Panc1 (cell line): ENCODE measurements around the gene SYAP1. TPM values are rescaled to one million over a fixed set of nuclear protein-coding genes. Genes with fewer than 3 reads are reported as not detected.

Source experiments
- ATAC-seq: fragments of 200-7000 bp; cut with Tn5 transposase; 2 replicates; pipeline ENCODE4 v1.9.1; 2020; ENCODE audit warnings: mild to moderate bottlenecking, moderate library complexity
- BruUV-seq: library from RNA; stranded (reverse); fragments of 400-500 nt; replicated peaks from 2 replicates; lab custom pipeline; 2021; lab: Mats Ljungman, UMichigan
- CTCF ChIA-PET: fragments of 300-600 bp; sonication (Branson Sonifier 250); formaldehyde crosslinking; loops from one replicate; lab custom pipeline; 2022; ENCODE audit warnings: antibody characterized with exemption; lab: Charles Lee
- POLR2A ChIA-PET: fragments of 300-600 bp; sonication (Branson Sonifier 250); formaldehyde crosslinking; loops from one replicate; lab custom pipeline; 2022; ENCODE audit warnings: antibody characterized with exemption; lab: Charles Lee
- DNase-seq: peaks from one replicate; pipeline ENCODE4 v3.0.0-alpha.2; 2010; ENCODE audit warnings: low read depth, low spot score
- H3K27ac ChIP-seq: 2 replicates; pipeline ENCODE4 v1.5.1; 2011; ENCODE audit warnings: mild to moderate bottlenecking, low read length, inconsistent platforms
- H3K27me3 ChIP-seq: fragments of 200-500 bp; sonication (Bioruptor generic); 2 replicates; pipeline ENCODE4 v1.6.0; 2014; ENCODE audit warnings: low read length, inconsistent platforms; ENCODE audit not compliant: control insufficient read depth, insufficient read depth
- H3K36me3 ChIP-seq: fragments of 200-500 bp; sonication (Bioruptor generic); 2 replicates; pipeline ENCODE4 v1.5.1; 2014; ENCODE audit warnings: inconsistent platforms, mild to moderate bottlenecking, low read length, moderate library complexity; ENCODE audit not compliant: control insufficient read depth, insufficient read depth
- H3K4me1 ChIP-seq: 2 replicates; pipeline ENCODE4 v1.5.1; 2011; ENCODE audit warnings: inconsistent platforms, mild to moderate bottlenecking, low read length, moderate library complexity; ENCODE audit not compliant: control insufficient read depth, insufficient read depth
- H3K4me3 ChIP-seq, 2 experiments: 2 replicates each; pipeline ENCODE4 v1.5.1; 2011 to 2012; ENCODE audit warnings: low read depth in 2 of 2, low read length in 2 of 2, mild to moderate bottlenecking in 2 of 2, inconsistent platforms in 1 of 2, moderate library complexity in 1 of 2
- H3K9me3 ChIP-seq: fragments of 200-500 bp; sonication (Bioruptor generic); 2 replicates; pipeline ENCODE4 v1.5.1; 2014; ENCODE audit warnings: low read depth, mild to moderate bottlenecking, inconsistent platforms, low read length, moderate library complexity; ENCODE audit not compliant: control insufficient read depth, insufficient read depth
- CTCF ChIP-seq: fragments of 450-650 bp; IDR thresholded peaks from 2 replicates; pipeline ENCODE4 v1.5.1; 2017; ENCODE audit warnings: mild to moderate bottlenecking
- POLR2AphosphoS5 ChIP-seq: IDR thresholded peaks from 2 replicates; pipeline ENCODE4 v1.6.1; 2012; ENCODE audit warnings: mild to moderate bottlenecking, low read depth, low read length, moderate library complexity
- REST ChIP-seq, 2 experiments: IDR thresholded peaks; 2 replicates each; pipeline ENCODE4 v1.6.1; 2011 to 2012; ENCODE audit warnings: low read depth in 2 of 2, control low read depth in 1 of 2, low read length in 1 of 2, mild to moderate bottlenecking in 1 of 2, moderate library complexity in 1 of 2; ENCODE audit not compliant: insufficient read depth in 1 of 2
- SIN3A ChIP-seq: IDR thresholded peaks from 2 replicates; pipeline ENCODE4 v1.6.1; 2012; ENCODE audit warnings: low read depth, mild to moderate bottlenecking, low read length, moderate library complexity, borderline replicate concordance; ENCODE audit not compliant: insufficient read depth
- TCF7L2 ChIP-seq: IDR thresholded peaks from 2 replicates; pipeline ENCODE4 v1.6.1; 2011; ENCODE audit warnings: mild to moderate bottlenecking, low read depth, low read length, inconsistent platforms
- in situ Hi-C: cut with HindIII; loops from 2 replicates; pipeline ENCODE4 v1.10.0; 2016; ENCODE audit warnings: low sequenced_read_pairs, low pct_unique_long_range_greater_than_20kb
- intact Hi-C: fragments of 100-400 bp; cut with micrococcal nuclease; formaldehyde crosslinking; loops from one replicate; pipeline ENCODE4 v1.10.0; 2022; ENCODE audit not compliant: unreplicated experiment
- total RNA-seq: library from RNA; stranded (reverse); gene quantifications from one replicate; pipeline ENCODE4 v1.2.1, GENCODE V29; 2021; ENCODE audit not compliant: unreplicated experiment

The SYAP1 gene
- total RNA-seq, 1 experiment from 2014 or later = 23.4 TPM

- DNase-seq (no peak), ATAC-seq (no peak)
- CTCF ChIA-PET = no interaction called here
- no peaks in the 10 kb centered on the region for H3K9me3 ChIP-seq
- no TSS peak for BruUV-seq
- H3K4me3 ChIP-seq = no peak overlapping the region
- POLR2A ChIA-PET = no interaction called here
- intact Hi-C loops (loop anchor here (10.0 kb wide), 1 partner anchor 575 kb away; the partner anchor contains the start of gene GRPR), in situ Hi-C loops (no loop called here)
- no peak for TF ChIP-seq SIN3A
- TF ChIP-seq POLR2AphosphoS5 = no peak
- no peak for TF ChIP-seq REST (IDR thresholded peaks at IDR 0.05; ENCODE audit: insufficient read depth in 1 of 2, low read depth in 2 of 2, low read length in 1 of 2)
- no peak for TF ChIP-seq CTCF
- TF ChIP-seq TCF7L2 = no peak
- H3K36me3 ChIP-seq = no peaks in the 10 kb centered on the region
- H3K27me3 ChIP-seq = no peaks in the 10 kb centered on the region
- H3K4me1 ChIP-seq = no peaks in the 10 kb centered on the region
- no peak overlapping the region for H3K27ac ChIP-seq
Measured at GRCh38 chrX:16699389-16699788, 20.0 kb upstream of the SYAP1 start.

GRCh38 chrX:16700734-16701133 is 18.7 kb upstream of the SYAP1 start:
- ChIA-PET CTCF (no interaction called here), POLR2A (no interaction called here)
- no TSS peak for BruUV-seq
- Histone ChIP-seq H3K27me3 (no peaks in the 10 kb centered on the region), H3K36me3 (no peaks in the 10 kb centered on the region), H3K4me1 (no peaks in the 10 kb centered on the region), H3K4me3 (no peak overlapping the region), H3K27ac (no peak overlapping the region), H3K9me3 (no peaks in the 10 kb centered on the region)
- DNase-seq (no peak), ATAC-seq (no peak)
- TF ChIP-seq POLR2AphosphoS5 (no peak), TCF7L2 (no peak), SIN3A (no peak), REST (IDR thresholded peaks at IDR 0.05; ENCODE audit: insufficient read depth in 1 of 2, low read depth in 2 of 2, low read length in 1 of 2) (no peak), CTCF (no peak)
- intact Hi-C loops = no loop called here
- in situ Hi-C loops = no loop called here
